GM12874 (cell line): ENCODE measurements around the gene ACACB.

Experiments
- TF ChIP-seq, protein P1 (sequence below): IDR thresholded peaks from 2 replicates; pipeline ENCODE4 v1.5.1; 2011; ENCODE audit warnings: low read depth, mild to moderate bottlenecking, control low read depth, low read length, moderate library complexity; ENCODE audit not compliant: insufficient read depth

The ACACB gene

DNA sequence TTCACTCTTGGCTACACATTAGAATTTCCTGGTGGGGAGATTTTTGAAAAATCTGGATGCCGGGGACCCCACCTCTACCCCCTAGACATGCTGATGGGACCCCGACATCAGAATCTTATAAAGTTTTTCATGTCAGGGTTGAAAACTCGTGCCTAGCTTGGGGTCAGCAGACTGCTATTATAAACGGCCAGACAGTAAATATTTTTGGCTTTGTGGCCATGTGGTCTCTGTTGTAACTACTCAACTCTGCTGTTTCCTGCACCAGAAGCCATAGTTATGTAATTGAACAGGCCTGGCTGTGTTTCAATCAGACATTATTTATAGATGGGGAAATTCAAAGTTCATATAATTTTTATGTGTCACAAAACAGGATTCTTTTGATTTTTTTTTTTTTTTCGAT, 41.6 kb downstream of the ACACB start:
- TF ChIP-seq, protein P1, sequence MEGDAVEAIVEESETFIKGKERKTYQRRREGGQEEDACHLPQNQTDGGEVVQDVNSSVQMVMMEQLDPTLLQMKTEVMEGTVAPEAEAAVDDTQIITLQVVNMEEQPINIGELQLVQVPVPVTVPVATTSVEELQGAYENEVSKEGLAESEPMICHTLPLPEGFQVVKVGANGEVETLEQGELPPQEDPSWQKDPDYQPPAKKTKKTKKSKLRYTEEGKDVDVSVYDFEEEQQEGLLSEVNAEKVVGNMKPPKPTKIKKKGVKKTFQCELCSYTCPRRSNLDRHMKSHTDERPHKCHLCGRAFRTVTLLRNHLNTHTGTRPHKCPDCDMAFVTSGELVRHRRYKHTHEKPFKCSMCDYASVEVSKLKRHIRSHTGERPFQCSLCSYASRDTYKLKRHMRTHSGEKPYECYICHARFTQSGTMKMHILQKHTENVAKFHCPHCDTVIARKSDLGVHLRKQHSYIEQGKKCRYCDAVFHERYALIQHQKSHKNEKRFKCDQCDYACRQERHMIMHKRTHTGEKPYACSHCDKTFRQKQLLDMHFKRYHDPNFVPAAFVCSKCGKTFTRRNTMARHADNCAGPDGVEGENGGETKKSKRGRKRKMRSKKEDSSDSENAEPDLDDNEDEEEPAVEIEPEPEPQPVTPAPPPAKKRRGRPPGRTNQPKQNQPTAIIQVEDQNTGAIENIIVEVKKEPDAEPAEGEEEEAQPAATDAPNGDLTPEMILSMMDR: no peak

DNA sequence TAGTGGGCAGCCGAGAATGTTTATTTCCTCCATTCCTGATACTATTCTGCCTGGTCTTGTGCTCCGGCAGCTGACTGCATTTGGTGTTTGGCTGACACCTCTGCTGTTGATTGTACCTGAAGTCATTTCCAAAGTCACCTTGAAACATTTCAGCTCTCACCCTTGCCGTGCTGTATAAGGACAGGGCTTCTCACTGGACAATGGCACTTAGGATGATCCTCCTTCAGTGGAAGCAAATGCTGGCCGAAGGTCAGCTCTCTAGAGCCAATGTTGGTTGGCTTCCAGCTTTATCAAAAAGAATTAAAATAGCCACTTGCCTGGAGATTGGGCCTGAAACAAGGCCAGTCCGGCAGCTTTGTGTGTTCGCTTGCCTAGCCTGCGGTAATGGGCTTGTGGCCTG, 44.0 kb downstream of the ACACB start:
- TF ChIP-seq, protein P1: no peak

DNA sequence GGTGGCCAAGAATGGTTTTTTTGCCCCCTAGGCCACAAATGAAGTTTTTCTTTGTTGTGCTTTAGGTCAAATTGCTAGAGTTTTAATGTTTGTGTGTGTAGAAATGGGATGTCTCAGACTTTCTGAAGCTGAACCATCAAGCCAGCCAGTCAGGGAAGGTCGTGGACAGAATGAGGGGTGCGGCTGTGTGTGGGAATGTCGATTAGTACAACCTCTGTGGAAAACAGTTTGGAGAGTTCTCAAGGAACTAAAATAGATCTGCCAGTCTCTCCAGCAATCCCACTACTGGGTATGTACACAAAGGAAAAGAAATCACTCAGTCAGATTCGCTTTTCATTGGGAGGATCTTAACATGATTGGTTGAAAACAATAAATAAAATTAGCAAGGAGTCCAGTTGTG, 44.5 kb downstream of the ACACB start:
- TF ChIP-seq, protein P1: no peak

DNA sequence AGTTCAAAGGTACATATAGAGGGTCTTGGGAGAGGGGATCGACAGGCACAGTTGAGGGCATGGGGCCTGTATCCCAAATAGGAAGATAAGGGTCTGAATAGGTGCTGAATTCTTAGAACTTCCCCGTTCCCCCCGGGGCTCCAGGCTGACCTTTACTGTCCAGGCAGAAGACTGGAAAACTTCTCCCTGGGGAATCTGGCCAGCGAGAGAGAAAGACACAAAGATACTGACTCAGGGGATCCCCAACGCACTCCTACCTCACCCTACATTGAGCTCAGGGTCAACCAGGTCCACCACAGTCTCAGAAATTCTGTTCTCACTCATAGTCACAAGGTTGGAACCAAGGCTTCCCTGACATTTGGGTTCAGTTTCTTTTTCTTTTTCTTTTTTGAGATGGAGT, 46.2 kb downstream of the ACACB start:
- TF ChIP-seq, protein P1: no peak

DNA sequence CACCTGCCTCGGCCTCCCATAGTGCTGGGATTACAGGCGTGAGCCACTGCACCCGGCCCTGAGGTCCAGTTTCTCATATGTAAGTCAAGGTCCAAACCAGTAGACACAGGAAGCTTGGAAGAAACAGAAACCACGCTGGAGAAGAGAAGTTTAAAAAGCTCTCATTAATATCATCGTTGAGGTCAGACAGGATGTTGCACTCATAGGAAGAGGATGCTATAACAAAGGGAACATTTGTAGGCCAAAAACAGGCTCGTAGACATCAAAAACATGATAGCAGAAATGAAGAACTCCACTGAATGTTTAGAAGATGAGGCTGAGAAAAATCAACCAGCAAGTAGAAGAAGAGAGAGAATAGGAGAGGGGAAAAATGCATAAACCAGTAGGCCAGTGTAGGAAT, 46.8 kb downstream of the ACACB start:
- TF ChIP-seq, protein P1: no peak

DNA sequence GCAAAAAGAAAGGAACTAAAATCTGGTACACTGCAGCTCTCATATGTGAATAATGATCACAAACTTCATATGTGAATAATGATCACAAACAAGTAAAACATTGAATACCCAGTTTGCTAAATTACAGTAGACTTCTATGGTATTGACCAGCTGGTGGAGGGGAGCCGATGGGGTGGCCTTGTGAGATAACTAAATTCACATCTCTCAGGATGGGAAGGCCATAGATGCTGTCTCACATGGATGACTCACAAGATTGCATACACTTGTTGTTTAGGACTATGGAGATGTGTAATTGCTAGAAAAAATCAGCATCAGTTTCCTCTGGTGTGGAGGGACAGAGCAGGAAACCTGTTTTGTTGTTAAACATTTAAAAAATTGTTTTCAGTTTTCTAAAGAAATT, 49.2 kb downstream of the ACACB start:
- TF ChIP-seq, protein P1: no peak

DNA sequence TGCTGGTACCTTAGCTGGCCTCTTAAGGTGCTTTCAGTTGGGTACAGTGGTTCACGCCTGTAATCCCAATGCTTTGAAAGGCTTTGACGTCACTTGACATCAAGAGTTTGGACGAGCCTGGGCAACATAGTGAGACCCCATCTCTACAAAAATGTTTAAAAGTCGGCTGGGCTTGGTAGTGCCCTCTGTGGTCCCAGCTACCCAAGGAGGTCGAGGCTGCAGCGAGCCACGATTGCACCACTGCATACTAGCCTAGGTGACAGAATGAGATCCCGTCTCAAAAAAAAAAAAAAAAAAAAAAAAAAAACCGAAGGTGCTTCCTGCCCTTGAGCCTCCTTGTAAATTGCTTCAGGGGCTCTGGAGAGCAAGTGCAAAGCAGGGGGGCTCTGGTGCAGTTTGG, 50.0 kb downstream of the ACACB start:
- TF ChIP-seq, protein P1: no peak

DNA sequence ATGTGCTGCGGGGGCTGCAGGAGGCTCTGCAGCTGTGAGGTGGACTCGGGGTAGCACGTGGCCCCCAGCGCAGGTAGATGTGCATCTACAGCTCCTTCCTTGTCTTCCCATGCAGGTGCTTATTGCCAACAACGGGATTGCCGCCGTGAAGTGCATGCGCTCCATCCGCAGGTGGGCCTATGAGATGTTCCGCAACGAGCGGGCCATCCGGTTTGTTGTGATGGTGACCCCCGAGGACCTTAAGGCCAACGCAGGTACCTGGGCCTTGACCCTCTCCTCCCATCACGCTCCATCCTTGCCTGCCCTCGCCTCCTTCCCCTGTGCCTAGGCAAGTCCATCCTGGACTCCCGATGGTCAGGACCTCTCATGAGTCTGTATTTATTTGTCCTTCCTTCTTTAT, 51.4 kb downstream of the ACACB start:
- TF ChIP-seq, protein P1: no peak
